ENCODE results near the gene MYO3B.

DNA sequence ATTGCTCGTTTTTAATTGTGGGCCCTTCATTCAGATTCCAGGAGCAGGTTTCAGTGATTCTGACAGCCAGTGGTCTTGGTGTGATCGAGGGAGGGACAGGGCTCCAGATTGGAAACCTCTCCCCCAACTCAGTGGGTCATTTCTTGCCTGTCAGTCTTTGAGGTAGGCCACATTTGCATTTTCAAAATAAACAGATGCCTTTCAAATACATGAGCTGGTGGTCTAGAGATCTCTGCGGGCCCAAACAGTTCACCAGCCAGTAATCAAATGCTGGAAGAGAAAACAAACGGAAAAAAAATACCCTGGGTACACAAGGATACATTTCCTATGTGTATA lies 326.8 kb downstream of the MYO3B start:
- TF ChIP-seq, protein P1, sequence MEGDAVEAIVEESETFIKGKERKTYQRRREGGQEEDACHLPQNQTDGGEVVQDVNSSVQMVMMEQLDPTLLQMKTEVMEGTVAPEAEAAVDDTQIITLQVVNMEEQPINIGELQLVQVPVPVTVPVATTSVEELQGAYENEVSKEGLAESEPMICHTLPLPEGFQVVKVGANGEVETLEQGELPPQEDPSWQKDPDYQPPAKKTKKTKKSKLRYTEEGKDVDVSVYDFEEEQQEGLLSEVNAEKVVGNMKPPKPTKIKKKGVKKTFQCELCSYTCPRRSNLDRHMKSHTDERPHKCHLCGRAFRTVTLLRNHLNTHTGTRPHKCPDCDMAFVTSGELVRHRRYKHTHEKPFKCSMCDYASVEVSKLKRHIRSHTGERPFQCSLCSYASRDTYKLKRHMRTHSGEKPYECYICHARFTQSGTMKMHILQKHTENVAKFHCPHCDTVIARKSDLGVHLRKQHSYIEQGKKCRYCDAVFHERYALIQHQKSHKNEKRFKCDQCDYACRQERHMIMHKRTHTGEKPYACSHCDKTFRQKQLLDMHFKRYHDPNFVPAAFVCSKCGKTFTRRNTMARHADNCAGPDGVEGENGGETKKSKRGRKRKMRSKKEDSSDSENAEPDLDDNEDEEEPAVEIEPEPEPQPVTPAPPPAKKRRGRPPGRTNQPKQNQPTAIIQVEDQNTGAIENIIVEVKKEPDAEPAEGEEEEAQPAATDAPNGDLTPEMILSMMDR (IDR thresholded peaks at IDR 0.05; ENCODE audit: borderline replicate concordance, extremely low read depth, low read length, poor library complexity, severe bottlenecking) = no peak
- no peak for TF ChIP-seq EZH2 (IDR thresholded peaks at IDR 0.05; ENCODE audit: borderline replicate concordance, low read depth, low read length, severe bottlenecking)

All from DND-41 (cell line).